Loucy (cell line): ENCODE measurements around the gene RERE.

Source experiments
- CTCF ChIP-seq: fragments of 200-600 bp; sonication (generic); conservative IDR thresholded peaks from 2 replicates; pipeline ENCODE4 v1.5.1; 2014; ENCODE audit warnings: mild to moderate bottlenecking, antibody characterized with exemption, low read length
- EZH2phosphoT487 ChIP-seq: fragments of 200-600 bp; IDR thresholded peaks from 2 replicates; pipeline ENCODE4 v1.6.1; 2018; ENCODE audit warnings: antibody characterized with exemption, mild to moderate bottlenecking, moderate library complexity, borderline replicate concordance

- TF ChIP-seq CTCF (no peak), EZH2phosphoT487 (no peak)
Observed at GRCh38 chr1:8317647-8318381, 499.6 kb downstream of the RERE start, which contains the start of gene SLC45A1.
